Loucy (cell line): ENCODE measurements around the gene SDK2.

ENCODE experiments used
- H2AFZ ChIP-seq: fragments of 200-600 bp; sonication (generic); 2 replicates; pipeline ENCODE4 v1.6.0; 2016; ENCODE audit warnings: antibody characterized with exemption, mild to moderate bottlenecking, low read length, moderate library complexity
- H3F3A ChIP-seq: fragments of 200-600 bp; 2 replicates; pipeline ENCODE4 v1.6.0; 2016; ENCODE audit warnings: antibody characterized with exemption, low read depth, mild to moderate bottlenecking
- H3K27me3 ChIP-seq: fragments of 200-600 bp; sonication (generic); 2 replicates; pipeline ENCODE4 v1.6.1; 2014; ENCODE audit warnings: low read length, mild to moderate bottlenecking; ENCODE audit not compliant: insufficient read depth, poor library complexity, severe bottlenecking
- H3K36me3 ChIP-seq: fragments of 200-600 bp; sonication (generic); 2 replicates; pipeline ENCODE4 v1.6.1; 2016; ENCODE audit warnings: low read length; ENCODE audit not compliant: insufficient read depth
- H3K4me1 ChIP-seq: fragments of 200-600 bp; sonication (generic); 2 replicates; pipeline ENCODE4 v1.5.1; 2014; ENCODE audit warnings: low read length, mild to moderate bottlenecking; ENCODE audit not compliant: insufficient read depth, poor library complexity, severe bottlenecking
- H3K4me2 ChIP-seq: fragments of 200-600 bp; sonication (generic); 2 replicates; pipeline ENCODE4 v1.6.0; 2014; ENCODE audit warnings: antibody characterized with exemption, low read length, low read depth, mild to moderate bottlenecking; ENCODE audit not compliant: poor library complexity, severe bottlenecking
- H3K4me3 ChIP-seq: fragments of 200-600 bp; sonication (generic); 2 replicates; pipeline ENCODE4 v1.5.1; 2014; ENCODE audit warnings: low read length, mild to moderate bottlenecking, mixed read lengths; ENCODE audit not compliant: poor library complexity, severe bottlenecking
- H3K79me2 ChIP-seq: fragments of 200-600 bp; sonication (generic); 2 replicates; pipeline ENCODE4 v1.6.1; 2014; ENCODE audit warnings: low read length; ENCODE audit not compliant: insufficient read depth
- H3K9ac ChIP-seq: fragments of 200-600 bp; sonication (generic); 2 replicates; pipeline ENCODE4 v1.6.0; 2014; ENCODE audit warnings: mild to moderate bottlenecking, low read depth, low read length, moderate library complexity; ENCODE audit not compliant: poor library complexity, severe bottlenecking
- H3K9me2 ChIP-seq: fragments of 200-600 bp; sonication (generic); replicated peaks from 2 replicates; pipeline ENCODE4 v1.6.1; 2016; ENCODE audit warnings: low read depth, low read length, mixed read lengths
- H3K9me3 ChIP-seq: fragments of 200-600 bp; sonication (generic); 2 replicates; pipeline ENCODE4 v1.6.1; 2014; ENCODE audit warnings: mild to moderate bottlenecking, antibody characterized with exemption, low read length, low read depth; ENCODE audit not compliant: insufficient read depth
- H4K20me1 ChIP-seq: fragments of 200-600 bp; sonication (generic); 2 replicates; pipeline ENCODE4 v1.6.0; 2014; ENCODE audit warnings: antibody characterized with exemption, low read length, mild to moderate bottlenecking; ENCODE audit not compliant: insufficient read depth, poor library complexity, severe bottlenecking
- EZH2phosphoT487 ChIP-seq: fragments of 200-600 bp; IDR thresholded peaks from 2 replicates; pipeline ENCODE4 v1.6.1; 2018; ENCODE audit warnings: antibody characterized with exemption, mild to moderate bottlenecking, moderate library complexity, borderline replicate concordance
- TF ChIP-seq, protein P1 (sequence below): fragments of 200-600 bp; sonication (generic); conservative IDR thresholded peaks from 2 replicates; pipeline ENCODE4 v1.5.1; 2014; ENCODE audit warnings: mild to moderate bottlenecking, antibody characterized with exemption, low read length

The SDK2 gene

DNA sequence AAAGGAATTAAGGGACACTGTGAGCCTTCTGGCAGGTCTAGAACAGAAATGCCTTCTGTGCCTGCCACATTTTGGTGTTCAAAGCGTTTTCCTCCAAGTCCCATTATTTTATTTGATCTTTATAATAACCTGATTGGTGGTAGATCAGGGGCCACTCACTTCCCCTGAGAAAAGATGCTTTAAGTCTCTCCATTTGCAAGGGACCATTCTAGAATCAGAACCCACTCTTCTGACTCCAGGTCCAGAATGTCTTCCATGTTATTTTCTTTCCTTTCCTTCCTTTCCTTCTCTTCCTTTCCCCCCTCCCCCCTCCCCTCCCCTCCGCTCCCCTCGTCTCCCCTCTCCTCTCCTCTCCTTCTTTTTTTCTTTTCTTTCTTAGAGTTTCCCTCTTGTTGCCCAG, 313.2 kb downstream of the SDK2 start:
- no peak for TF ChIP-seq EZH2phosphoT487
- TF ChIP-seq, protein P1, sequence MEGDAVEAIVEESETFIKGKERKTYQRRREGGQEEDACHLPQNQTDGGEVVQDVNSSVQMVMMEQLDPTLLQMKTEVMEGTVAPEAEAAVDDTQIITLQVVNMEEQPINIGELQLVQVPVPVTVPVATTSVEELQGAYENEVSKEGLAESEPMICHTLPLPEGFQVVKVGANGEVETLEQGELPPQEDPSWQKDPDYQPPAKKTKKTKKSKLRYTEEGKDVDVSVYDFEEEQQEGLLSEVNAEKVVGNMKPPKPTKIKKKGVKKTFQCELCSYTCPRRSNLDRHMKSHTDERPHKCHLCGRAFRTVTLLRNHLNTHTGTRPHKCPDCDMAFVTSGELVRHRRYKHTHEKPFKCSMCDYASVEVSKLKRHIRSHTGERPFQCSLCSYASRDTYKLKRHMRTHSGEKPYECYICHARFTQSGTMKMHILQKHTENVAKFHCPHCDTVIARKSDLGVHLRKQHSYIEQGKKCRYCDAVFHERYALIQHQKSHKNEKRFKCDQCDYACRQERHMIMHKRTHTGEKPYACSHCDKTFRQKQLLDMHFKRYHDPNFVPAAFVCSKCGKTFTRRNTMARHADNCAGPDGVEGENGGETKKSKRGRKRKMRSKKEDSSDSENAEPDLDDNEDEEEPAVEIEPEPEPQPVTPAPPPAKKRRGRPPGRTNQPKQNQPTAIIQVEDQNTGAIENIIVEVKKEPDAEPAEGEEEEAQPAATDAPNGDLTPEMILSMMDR: no peak
- Histone ChIP-seq H3K9me3 (no peaks in the 10 kb centered on the region), H3K36me3 (no peaks in the 10 kb centered on the region), H3K27me3 (no peaks in the 10 kb centered on the region), H3K4me1 (no peaks in the 10 kb centered on the region), H3F3A (no peaks in the 10 kb centered on the region), H3K9me2 (no peaks in the 10 kb centered on the region), H3K4me2 (no peak overlapping the region), H4K20me1 (no peaks in the 10 kb centered on the region), H2AFZ (no peak overlapping the region), H3K4me3 (no peak overlapping the region), H3K9ac (no peak overlapping the region), H3K79me2 (no peaks in the 10 kb centered on the region)

DNA sequence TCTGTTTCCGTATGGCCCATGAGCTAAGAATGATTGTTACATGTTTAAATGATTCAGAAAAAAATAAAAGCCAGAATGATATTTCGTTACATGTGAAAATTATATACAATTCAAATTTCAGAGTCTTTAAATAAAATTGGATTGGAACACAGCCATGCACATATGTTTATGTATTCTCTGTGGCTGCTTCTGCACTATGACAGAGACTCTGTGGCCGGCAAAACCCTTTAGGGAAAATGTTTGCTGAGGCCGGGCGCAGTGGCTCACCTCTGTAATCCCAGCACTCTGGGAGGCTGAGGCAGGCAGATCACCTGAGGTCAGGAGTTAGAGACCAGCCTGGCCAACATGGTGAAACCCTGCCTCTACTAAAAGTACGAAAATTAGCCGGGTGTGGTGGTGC, 316.6 kb downstream of the SDK2 start:
- Histone ChIP-seq H3K4me2 (no peak overlapping the region), H3K36me3 (no peaks in the 10 kb centered on the region), H3K9me2 (no peaks in the 10 kb centered on the region), H3K9me3 (no peaks in the 10 kb centered on the region), H3F3A (no peaks in the 10 kb centered on the region), H3K4me3 (no peak overlapping the region), H3K9ac (no peak overlapping the region), H3K79me2 (no peaks in the 10 kb centered on the region), H2AFZ (no peak overlapping the region), H3K4me1 (no peaks in the 10 kb centered on the region), H3K27me3 (no peaks in the 10 kb centered on the region), H4K20me1 (no peaks in the 10 kb centered on the region)
- TF ChIP-seq EZH2phosphoT487: no peak
- TF ChIP-seq, protein P1: no peak

DNA sequence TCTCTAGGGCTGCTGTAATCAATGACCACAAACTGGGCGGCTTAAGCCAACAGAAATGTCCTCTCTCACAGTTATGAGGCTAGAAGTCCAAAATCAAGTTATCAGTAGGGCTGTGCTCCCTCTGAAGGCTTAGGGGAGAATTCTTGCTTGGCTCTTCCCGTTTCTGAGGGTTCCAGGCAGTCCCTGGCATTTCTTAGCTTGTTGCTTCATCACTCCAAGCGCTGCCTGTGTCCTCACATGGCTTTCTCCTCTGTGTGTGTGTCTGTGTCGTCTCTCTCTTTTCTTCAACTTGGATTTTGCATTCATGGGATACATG, 318.8 kb downstream of the SDK2 start:
- H2AFZ ChIP-seq: no peak overlapping the region
- H4K20me1 ChIP-seq: no peaks in the 10 kb centered on the region
- H3K27me3 ChIP-seq: no peaks in the 10 kb centered on the region
- no peaks in the 10 kb centered on the region for H3K9me2 ChIP-seq
- H3K9me3 ChIP-seq: no peaks in the 10 kb centered on the region
- H3K4me3 ChIP-seq: no peak overlapping the region
- H3F3A ChIP-seq: no peaks in the 10 kb centered on the region
- no peak overlapping the region for H3K4me2 ChIP-seq
- no peak overlapping the region for H3K9ac ChIP-seq
- no peaks in the 10 kb centered on the region for H3K36me3 ChIP-seq
- H3K79me2 ChIP-seq: no peaks in the 10 kb centered on the region
- no peaks in the 10 kb centered on the region for H3K4me1 ChIP-seq
- TF ChIP-seq, protein P1: no peak
- no peak for TF ChIP-seq EZH2phosphoT487
